SU-DHL-6 (cell line): ENCODE results near the gene YY1.

Experiments used
- CTCF ChIP-seq: fragments of 200-600 bp; sonication (generic); IDR thresholded peaks from one replicate; pipeline ENCODE4 v1.5.1; 2017; ENCODE audit warnings: antibody characterized with exemption, mild to moderate bottlenecking, low read length, moderate library complexity; ENCODE audit not compliant: insufficient read depth, poor library complexity, severe bottlenecking
- EZH2phosphoT487 ChIP-seq: fragments of 200-600 bp; sonication (generic), shearing (Covaris generic); conservative IDR thresholded peaks from 2 replicates; pipeline ENCODE4 v1.6.1; 2018; ENCODE audit warnings: mild to moderate bottlenecking, antibody characterized with exemption, low read length, moderate library complexity, mixed read lengths

GRCh38 chr14:100213587-100213955 lies 25.4 kb upstream of the YY1 start:
- TF ChIP-seq CTCF, result no peak
- TF ChIP-seq EZH2phosphoT487, result no peak
